ENCODE results near the gene PKIG. TPM values are rescaled to one million over a fixed set of nuclear protein-coding genes. Genes with fewer than 3 reads are reported as not detected.
A peak's percentile ranks its signal among the peaks of the same experiment; 100 is the strongest.

Gene PKIG
- polyA plus RNA-seq, 4 donors, result 47.3 to 63.0 (median 59.3) TPM

- DNase-seq (ENCODE audit: low read depth in 4 of 4, low spot score in 3 of 4), result no peak
Measured at GRCh38 chr20:44593751-44594150, 11.4 kb downstream of the PKIG start.

GRCh38 chr20:44594730-44595129 lies 12.4 kb downstream of the PKIG start:
- no peak for DNase-seq (ENCODE audit: low read depth in 4 of 4, low spot score in 3 of 4)

DNA sequence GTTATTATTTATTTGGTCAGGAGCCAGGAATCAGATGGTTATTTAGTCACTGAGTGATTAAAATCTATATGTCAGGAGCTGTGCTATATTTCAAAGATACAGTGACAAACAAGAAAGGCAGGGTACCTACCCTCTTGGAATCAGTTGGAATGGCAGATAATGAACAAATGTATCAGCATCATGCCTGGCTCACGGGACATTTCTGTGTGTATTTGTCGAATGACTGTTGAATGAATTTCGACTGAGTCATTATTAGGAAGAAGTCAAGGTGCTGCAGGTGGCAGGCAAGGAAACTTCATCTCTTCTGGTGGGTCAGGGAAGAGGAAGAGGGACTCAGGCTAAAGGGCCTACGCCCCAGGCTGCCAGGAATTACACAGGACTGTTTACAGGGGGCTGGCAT lies 13.6 kb downstream of the PKIG start:
- no peak for DNase-seq (ENCODE audit: low read depth in 4 of 4, low spot score in 3 of 4)

- DNase-seq (ENCODE audit: low read depth in 4 of 4, low spot score in 3 of 4), result no peak
Measured at GRCh38 chr20:44596876-44597275, 14.5 kb downstream of the PKIG start.

GRCh38 chr20:44597516-44597915 lies 15.1 kb downstream of the PKIG start:
- DNase-seq (ENCODE audit: low read depth in 4 of 4, low spot score in 3 of 4), result no peak

DNA sequence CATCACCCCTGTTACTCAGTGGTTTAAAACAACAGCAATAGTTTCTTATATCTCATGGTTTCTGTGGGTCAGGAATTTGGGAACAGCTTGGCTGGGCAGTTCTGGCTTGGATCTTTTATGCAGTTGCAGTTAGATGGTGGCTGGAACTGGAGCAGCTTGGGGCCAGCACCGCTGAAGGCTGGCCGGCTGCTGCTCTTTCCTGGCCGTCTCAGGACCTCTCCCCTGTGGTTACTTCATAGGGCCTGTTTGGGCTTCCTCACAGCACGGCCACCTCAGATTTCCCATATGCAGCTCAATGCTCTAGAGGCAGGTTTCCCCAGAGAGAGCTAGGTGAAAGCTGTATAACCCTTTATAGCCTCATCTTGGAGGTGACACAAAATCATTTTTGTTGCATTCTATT lies 15.6 kb downstream of the PKIG start:
- DNase-seq (ENCODE audit: low read depth in 4 of 4, low spot score in 3 of 4), result no peak

GRCh38 chr20:44598423-44599305 lies 16.3 kb downstream of the PKIG start:
- no peak for DNase-seq (ENCODE audit: low read depth in 4 of 4, low spot score in 3 of 4)

DNA sequence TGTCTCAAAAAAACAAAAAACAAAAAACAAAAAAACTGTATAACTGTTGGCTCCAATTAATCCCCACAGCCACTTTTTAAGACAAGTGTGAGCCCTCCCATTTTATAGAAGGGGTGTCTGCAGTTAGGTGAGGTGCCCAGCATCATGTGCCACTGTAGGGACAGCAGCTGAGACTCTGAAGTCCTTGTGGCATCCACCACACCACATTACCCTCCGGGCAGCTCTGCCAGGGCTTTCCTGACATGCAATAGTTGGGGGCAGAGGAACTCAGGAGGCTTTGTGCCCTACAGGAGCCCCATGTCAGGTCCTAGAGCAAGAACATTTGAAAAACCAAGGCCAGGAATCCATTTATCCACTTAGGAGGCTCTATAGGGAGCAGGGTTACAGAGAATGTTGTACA lies 17.3 kb downstream of the PKIG start:
- no peak for DNase-seq (ENCODE audit: low read depth in 4 of 4, low spot score in 3 of 4)

DNA sequence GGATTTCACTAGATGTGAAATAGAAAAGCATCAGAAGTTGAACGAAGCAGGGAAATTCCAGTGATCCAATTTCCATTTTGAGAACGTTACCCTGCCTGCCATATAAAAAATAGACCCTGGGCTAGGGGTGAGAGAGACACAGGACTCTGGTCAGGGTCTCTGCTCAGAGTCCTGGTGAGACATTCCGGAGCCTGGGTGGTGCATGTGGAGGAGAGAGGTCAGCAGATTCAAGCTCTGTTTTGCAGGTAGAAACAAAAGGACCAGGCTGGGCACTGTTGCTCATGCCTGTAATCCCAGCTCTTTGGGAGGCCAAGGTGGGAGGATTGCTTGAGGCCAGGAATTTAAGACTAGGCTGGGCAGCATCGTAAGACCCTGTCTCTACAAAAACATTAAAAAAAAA lies 17.9 kb downstream of the PKIG start:
- DNase-seq (ENCODE audit: low read depth in 4 of 4, low spot score in 3 of 4), result no peak

GRCh38 chr20:44600758-44601201 lies 18.4 kb downstream of the PKIG start:
- DNase-seq (ENCODE audit: low read depth in 4 of 4, low spot score in 3 of 4), result no peak

DNA sequence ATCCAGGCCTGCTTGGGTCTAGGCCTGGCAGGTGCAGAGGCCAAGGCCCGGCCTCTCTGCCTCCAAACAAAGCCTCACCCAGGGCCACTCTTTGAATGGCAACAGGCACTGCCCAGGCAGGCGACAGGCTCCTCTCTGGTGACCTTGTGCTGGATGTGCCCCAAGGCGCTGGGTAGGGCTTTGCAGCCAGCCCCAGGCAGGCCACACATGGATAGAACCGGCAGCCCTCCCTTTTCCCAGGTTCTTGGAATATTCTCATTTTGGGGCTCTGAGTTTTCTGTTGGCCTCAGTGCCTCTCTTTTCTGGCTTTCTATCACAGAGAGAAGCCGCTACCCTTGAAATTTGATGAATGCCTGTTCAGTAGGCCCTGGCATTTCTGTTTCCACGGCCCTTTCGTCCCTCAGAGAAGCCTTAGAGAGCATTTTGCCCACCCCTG lies 18.9 kb downstream of the PKIG start:
- no peak for DNase-seq (ENCODE audit: low read depth in 4 of 4, low spot score in 3 of 4)

DNA sequence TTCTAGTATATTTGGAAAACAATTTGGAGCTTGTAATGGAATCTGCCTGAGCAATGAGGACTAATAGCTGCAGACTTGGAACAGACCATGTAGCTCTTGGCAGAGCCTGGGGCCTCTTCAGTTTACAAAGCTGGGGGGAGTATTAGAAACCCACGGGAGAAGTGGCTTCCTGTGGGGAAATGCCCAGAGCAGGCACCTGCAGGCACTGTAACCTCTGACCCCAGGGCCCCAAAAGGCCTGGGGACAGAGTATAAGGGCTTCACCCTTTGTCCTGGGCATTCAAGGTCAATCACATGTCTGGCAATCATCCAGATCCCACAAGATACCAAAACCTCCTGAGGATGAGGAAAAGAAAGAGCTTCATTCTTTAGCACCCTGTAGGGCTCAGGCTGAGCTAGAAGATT lies 19.4 kb downstream of the PKIG start:
- peak in 3 of 4 donors; percentile 49 to 58 (median 55) for DNase-seq (ENCODE audit: low read depth in 4 of 4, low spot score in 3 of 4)

DNA sequence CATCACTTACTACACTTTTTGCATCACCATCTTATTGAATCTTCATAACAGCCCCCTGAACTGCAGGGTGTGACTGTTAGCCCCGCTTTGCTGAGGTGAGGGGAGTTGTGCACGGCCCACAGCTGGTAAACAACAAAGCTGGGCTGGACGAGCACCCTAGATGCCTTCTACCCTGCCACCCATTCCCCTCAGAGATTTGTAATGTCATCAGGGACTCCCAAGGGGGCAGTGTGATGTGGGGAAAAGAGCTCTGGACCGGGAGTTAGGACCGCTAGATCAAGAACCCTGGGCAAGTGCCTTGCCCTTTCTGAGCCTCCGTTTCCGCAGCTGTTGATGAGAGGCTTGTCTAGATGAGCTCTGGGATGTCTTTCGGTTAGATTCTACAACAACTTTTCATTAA lies 20.9 kb downstream of the PKIG start:
- DNase-seq (ENCODE audit: low read depth in 4 of 4, low spot score in 3 of 4), result no peak

DNA sequence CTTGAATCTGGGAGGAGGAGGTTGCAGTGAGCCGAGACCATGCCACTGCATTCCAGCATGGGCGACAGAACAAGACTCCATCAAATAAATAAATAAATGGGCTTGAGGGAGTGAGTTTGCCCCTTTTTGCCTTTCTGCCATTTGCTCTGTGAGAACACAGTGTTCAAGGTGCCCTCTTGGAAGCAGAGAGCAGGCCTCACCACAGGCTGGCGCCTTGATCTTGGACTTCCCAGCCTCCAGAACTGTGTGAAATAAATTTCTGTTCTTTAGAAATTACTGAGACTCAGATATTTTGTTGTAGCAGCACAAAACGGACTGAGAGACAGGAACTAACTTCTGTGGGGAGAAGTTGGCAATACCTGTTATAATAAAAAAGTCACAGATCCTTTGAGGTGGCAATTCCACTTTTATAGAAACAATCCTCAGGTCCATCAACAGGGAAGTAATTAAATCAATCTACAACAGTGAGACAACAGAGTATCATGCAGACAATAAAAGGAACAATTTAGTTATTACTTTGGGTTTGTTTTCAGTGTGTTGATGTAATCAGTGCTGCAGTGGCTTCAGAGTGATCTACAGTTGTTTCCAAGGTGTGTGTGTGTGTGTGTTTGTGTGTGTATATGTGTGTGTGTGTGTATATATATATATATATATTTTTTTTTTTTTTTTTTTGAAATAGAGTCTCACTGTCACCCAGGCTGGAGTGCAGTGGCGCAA lies 24.5 kb downstream of the PKIG start:
- no peak for DNase-seq (ENCODE audit: low read depth in 4 of 4, low spot score in 3 of 4)

- DNase-seq (ENCODE audit: low read depth in 4 of 4, low spot score in 3 of 4), result no peak
Measured at GRCh38 chr20:44609006-44609515, 26.7 kb downstream of the PKIG start.

DNA sequence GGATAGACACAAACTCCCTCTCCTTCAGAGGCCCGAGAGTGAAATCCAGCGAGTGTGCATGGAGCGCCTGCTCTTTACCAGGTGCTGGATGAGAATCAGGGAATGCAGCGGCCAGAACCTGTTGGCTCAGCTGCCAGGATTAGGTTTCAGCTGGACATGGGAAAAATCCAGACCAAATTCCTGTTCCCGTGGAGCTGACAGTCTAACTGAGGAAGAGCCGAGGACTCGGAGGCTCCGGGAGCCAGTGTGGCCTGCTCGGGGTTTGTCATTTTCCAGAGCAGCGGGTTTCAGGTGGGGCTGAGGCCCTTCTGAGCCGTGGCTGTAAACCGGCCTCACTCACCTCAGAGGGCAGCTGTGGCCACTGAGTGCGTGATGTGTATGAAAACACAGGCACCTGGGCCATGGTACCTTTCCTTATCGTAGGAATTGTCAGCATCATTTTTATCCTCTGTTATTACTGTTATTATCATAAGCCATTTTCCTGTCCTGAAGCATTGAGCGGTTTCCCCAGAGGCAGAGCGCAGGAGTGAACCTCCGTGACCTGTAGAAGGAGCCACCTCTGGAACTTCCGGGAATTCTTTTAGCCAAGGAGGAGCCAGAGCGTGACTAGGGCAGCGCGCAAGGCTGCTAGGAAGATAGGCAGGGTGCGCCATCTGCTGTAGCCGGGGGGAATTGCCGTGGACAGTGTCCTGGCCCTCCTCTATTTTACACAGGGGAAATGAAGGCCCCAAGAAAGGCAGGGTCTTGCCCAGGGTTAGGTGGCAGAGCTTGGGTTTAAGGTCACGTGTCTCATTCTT lies 27.3 kb downstream of the PKIG start:
- DNase-seq (ENCODE audit: low read depth in 4 of 4, low spot score in 3 of 4), result peak; percentile 54 to 79 (median 76)

DNA sequence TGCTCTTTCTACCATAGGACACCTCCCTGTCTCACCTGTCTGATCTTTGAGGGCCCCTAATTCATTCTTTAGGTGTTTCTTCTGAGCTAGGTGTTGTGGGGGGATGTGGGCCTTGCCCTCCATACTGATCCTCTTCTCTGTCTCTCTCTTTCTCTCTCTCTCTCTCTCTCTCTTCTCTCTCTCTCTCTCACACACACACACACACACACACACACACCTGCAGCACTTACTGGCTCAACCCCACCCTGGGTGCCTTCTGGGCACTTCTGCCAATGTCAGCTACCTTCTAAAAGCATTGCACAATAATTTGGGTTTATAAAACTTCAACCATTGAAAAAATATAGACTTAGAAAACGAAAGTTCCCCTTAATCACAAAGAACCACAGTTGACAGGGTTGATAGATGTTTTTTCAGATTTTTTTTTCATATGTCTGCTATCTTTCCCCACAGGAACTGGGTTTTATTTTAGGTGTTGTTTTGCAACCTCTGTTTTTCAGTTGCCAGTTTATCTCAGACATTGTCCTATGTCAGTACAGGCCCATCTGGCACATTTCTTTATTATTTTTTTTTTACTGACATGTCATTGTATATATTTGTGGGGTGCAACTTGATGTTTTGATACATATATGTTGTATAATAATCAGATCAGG lies 28.1 kb downstream of the PKIG start:
- DNase-seq (ENCODE audit: low read depth in 4 of 4, low spot score in 3 of 4), result no peak

- no peak for DNase-seq (ENCODE audit: low read depth in 4 of 4, low spot score in 3 of 4)
Measured at GRCh38 chr20:44613575-44613974, 31.2 kb downstream of the PKIG start.

DNA sequence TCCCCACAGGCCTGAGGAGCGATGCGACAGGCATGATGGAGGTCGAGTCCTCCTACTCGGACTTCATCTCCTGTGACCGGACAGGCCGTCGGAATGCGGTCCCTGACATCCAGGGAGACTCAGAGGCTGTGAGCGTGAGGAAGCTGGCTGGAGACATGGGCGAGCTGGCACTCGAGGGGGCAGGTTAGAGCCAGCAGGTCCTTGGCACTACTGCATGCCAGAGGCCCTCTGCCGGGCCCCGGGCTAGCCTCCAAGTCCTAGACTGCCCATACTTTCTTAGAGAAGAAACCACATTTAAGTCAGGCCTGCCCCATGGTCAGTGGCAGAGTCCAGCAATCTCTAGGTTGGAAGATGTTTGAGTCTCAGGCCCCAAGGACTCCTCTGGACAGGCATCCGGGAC lies 32.1 kb downstream of the PKIG start:
- DNase-seq (ENCODE audit: low read depth in 4 of 4, low spot score in 3 of 4), result no peak

DNA sequence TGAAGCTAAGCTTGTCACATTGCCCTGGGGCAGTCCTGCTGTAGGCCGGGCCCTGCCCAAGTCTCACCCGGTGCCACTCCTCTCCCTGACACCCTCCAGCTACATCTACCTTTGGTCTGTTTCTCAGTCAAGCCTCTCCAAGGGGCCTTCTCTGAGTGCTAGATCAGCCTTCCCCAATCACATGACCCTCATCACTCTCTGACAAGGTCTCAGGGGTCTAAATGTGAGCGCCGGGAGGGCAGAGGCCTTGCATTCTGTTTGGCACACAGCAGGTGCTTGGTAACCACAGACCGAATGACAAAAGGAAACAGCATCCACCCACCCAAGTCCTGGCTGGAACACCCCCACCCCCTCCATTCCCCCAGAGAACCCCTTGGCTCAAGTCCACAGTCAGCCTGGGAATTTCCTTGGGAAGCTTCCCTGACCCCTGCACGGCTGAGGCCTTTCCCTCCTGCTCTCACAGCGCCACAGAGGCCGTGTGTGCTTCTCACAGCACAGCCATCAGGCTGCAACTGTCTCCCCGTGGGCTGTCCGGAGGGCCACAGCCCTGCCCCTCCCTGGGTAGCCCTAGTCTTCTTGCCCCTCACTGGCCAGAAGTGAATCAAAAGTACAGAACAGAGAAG lies 32.9 kb downstream of the PKIG start:
- no peak for DNase-seq (ENCODE audit: low read depth in 4 of 4, low spot score in 3 of 4)

Measured in left renal pelvis (tissue), 4 donors.